ELR (cell line): ENCODE data around the gene ARHGEF10L.

Experiments
- DNase-seq: peaks from one replicate; pipeline ENCODE4 v3.0.0-alpha.2; 2015; ENCODE audit warnings: low read depth

The ARHGEF10L gene

DNA sequence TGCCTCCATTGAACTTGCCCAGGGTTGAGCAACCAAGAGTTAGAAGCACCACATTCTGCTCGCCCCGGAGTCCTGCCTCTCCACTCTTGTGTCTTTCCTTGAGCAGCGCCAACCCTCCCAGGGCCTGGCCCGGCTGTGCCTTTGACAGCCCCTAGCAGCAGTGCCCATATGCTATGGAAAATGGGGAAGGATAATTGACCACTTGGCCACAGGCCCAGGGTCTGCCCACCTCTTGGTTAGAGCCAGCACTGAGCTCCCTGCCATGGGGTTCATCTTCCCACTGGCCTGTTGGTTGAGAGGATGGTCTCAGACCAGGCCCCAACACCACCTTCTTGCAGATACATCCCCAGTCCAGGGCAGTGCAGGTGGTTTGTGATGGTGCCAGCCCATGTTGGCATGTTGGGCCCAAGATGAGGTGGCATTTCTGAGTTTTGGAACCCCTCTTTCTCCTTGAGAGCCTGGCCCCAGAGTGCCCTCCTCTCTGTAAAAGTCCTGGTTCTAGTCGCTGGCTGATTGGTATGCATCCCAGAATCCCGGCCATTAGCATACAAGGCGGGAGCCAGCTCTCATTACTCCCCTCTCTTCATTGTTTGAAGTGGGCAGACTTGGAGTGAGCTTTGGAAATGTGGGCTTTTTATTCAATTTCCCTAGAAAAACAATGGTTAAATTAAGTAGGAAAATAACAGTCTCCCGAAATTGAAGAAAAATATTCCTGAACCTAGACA, 7.6 kb downstream of the ARHGEF10L start:
- DNase-seq, result no peak

DNA sequence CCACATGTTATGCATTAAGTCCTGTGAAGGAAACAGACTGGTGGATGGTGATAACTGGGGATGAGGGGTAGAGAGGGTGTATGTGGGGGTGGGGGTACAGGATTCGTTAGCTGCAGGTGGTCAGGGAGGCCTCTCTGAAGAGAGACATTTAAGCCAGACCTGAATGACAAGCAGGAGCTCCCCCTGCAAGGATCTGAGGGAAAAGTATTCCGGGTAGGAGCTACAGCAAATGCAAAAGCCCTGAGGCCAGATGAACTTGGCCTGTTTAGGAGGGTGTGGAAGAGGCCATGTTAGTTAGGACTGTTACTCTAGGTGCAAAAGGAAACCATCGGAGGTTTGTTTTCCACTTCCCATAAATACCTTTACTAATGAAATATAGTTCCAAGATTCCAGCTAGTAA, 9.9 kb downstream of the ARHGEF10L start:
- DNase-seq, result no peak

DNA sequence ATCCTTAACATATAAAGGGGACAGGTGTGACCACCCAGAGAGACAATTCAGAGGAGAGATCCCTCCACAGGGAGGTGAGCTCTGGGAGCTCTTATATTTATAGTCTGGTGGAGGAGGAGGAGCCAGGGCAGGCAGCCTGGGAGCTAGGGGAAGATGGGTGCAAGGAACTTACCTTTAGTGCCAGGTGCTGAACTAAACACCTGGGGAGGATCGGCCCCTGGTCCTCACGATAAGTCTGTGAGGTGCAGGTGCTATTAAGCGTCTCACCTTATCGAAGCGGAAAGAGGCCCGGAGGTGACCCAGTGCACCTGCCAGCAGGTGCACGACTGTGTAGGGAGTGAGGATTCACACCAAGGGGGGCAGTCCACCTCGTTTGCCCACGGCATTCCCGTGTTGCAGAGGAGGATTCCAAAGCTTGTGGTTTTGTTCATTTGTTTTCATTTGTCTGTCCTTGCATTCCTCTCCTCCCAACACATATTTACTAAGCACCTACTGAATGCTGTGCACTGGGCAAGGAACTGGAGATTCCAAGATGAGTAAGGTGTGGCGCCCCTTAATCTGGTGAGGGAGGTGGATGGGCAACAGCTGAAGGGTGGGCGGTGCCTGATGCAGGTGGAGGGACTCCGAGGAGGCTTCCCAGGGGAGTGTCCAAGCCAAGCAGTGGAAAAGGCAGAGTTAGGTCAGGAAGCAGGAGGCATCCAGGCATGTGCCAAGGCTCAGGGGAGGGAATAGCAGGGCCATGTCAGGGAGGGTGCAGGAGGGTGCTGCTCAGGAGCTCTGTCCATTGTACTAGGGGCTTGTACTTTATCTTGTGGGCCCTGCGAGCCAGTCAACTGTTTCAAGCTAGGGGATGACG, 11.5 kb downstream of the ARHGEF10L start:
- DNase-seq, result peak; percentile 34

DNA sequence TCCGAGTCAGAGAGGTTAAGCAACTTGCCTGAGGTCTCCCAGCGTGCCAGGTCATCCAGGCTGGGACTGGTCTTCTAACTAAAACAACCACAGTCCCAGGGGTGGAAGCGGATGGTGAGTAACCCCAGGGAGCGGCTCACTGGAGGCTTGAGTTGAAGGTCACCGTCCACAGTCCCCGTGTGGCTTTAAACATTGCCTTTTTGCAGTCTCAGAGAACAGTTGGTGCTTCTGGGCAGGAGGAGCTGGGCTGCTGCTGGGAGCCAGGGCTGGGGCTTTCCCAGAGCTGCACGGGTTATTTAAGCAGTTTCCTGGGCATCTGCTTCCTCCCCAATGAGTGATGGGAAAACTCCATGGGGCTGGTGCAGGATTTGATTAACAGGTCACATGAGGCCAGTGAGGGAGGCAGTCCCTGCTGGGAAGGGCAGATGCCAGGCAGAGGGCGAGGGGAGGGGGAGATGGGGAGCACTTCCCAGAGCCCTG, 12.3 kb downstream of the ARHGEF10L start:
- peak; percentile 83 for DNase-seq

DNA sequence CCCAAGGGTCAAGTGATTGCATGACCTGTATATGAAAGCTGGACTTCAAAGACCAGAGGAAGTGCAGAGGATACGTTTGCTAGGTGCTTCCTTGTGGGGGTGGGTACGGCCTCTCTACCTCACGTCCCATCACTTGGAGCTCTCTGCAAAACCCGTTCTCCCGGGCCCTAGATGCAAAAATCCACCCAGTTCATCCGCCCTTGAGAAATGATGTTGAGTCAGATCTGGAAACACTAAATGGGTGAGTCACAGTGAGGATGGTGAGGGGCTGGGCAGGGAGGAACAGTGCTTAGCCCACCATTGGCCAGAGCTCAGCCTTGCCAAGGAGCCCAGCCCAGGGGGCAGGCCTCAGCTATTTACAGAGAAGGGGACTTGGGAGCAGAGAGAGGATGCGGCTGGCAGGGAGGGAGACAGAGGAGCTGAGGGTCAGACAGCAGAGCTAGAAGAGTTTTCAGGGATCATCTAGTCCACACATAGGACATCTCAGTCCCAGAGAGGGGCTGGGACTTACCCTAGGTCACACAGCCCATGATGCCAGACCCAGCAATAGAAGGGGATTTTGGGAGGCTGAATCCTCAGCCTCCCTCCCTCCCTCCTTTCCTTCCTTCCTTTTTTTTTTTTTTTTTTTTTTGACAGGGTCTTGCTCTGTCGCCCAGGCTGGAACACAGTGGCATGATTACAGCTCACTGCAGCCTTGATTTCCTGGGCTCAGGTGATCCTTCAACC, 14.6 kb downstream of the ARHGEF10L start:
- peak; percentile 90 for DNase-seq

DNA sequence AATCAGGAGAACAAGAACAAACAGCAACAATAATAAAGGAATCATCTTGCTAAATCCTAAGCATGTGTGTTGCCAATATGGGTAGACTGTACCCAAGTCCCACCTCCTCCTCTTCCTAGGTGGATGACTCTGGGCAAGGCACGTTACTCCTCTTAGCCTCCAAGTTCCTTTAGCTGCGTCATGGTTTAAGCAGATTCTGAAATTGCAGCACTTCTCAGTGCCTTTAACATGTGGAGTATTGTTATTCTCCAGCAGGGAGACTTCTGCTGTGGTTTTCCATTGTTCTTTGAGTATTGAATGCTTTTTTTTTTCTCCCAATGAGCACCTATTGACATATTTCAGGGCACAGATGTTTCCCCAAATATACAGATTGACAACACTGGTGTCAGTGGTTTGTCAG, 15.5 kb downstream of the ARHGEF10L start:
- no peak for DNase-seq

DNA sequence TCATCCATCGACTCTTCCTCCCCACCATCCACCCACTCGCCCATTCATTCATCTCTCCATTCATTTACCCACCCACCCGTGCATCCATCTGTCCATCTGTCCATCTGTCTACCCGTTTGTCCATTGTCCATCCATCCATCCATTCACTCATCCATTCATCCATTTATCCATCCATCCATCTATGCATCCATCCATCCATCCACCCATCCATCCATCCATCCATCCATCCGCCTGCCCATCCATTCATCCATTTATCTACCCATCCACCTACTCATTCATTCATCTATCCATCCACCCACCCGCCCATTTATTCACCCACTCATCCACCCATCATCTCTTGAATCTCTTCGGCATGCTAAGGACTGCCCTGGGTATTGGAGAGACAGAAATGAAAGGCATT, 18.5 kb downstream of the ARHGEF10L start:
- DNase-seq, result no peak

DNA sequence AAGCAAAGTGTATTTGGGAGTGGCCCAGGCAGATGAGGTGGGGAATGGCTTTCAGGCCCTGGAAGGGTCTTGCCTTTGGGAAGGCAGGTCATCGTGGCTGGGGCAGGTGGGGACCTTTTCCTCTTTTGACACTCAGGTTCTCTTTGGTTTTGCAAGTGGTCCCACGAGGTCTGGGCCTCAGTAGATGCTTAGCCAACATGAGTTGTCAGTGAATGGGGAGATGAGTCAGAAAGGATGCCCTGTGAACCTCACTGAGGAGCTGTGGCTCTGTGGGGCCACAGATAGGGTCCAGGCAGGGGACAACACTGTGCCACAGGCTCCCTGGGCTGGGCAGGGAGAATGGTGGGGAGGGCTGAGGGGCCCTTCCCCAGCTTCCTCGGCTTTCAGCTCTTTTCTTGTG, 19.0 kb downstream of the ARHGEF10L start:
- DNase-seq, result peak; percentile 38

DNA sequence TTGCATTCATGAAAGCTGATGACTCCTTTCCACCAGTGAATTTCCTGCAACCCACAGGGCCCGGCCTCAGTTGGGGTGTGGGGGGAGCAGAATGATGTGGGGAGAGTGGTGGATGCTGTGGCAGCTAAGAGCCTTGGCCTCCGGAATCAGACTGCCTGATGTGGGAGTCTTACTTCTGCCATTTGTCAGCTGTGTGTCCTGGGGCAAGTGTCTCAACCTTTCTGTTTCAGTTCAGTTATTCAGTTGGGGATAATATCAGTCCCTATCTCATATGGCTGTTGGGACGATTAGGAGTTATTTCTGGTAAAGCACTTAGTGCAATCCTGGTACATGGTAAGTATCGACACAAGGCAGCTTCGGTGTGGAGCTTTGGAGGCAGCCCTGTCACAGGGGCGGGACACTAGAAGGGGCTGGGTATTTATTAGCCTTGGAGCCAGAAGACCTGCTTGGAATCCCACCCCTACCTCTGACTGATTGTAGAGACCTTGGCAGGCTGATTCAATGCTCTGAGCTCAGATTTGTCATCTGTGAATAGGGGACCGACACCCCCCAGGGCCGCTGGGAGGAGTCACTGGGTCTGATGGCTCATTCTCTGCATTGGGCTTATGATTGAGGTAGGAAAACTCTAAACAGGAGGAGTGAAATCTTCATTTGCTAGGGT, 19.6 kb downstream of the ARHGEF10L start:
- DNase-seq, result peak; percentile 41

DNA sequence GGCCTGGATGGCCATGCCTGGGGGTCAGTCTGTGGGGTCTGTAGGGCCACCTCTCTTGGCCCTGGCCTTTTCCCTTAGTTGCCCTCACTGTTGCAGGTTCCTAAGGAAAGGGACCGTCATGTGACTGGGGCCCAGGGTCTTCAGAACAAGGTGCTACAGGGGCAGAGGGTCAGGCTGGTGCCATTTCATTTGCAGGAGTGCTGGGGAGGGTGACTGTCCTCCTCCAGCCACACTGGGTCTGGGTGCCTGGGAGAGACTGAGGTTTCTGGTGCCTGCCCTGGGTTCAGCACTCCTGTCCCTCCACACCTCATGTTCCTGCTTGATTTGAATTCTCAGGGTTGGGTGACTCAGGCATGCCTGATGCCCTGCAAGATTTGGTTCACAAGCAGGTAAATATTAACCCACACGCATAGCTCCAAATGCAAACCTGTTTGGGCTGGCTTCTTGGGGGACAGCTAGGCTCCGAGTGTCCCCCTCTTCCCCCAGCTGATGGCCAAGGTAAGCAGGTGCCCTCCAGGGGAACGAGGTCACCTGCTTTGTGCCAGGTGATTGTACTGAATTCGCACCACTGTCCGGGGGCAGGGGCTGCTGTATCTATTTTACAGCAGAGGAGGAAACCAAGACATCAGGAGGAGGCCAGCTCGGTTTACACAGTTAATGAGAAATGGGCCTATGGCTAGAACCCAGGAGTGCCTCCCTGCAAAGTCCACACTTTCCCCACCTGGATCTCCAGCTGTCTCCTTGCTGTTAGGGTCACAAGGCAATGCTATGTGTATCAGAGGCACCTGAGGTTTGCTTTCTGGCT, 20.3 kb downstream of the ARHGEF10L start:
- DNase-seq, result no peak

DNA sequence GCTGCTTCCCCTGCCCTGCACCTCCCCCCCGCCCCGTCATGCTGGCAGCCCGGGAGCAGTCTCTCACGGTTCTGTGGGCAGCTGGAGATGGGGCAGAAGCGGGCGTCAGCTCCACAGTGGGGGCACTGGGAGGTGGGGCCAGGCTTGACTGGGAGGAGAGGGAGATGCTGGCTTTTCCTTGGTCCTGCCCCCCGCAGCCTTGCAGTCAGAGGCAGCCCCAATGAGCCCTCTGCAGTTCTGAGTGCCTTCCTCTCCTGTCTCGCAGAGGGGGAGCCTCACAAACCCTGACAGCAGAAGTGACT, 21.7 kb downstream of the ARHGEF10L start:
- no peak for DNase-seq

DNA sequence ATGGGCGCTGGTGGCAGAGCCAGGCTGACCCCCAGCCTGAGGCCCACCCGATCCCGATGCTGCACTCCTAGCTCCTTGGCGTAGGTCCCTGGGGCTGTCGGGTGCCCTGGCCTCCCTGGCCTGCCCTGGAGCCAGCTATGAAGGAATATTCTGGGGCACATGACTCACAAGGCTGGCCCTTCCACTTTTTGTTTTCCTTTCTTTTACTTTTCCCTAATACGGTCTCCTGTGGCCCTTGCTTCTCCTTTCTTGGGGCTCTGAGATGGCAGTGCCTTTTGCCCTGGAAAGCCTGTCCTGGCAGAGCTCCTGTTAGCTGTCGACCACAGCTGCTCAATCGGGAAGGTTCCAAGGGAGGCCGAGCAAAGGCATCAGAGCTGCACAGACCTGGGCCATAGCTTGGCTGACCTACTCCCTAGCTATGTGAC, 22.1 kb downstream of the ARHGEF10L start:
- no peak for DNase-seq

DNA sequence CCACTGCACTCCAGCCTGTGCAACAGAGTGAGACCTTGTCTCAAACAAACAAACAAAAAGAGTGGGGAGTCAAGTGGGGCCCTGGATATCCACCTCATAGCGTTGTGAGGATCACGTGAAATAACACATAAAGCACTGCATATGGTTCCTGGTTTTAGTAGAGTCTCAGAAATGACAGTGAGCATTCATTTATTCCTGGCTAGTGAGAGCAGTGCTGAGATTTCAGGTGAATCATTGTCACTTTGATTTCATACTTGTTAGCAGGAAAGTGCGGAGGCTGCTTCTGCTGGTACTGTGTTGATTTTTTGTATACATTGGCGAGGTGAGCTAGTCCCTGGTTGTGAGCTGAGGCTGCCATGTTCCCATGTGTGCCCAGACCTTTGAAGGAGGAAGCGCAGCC, 22.9 kb downstream of the ARHGEF10L start:
- no peak for DNase-seq

DNA sequence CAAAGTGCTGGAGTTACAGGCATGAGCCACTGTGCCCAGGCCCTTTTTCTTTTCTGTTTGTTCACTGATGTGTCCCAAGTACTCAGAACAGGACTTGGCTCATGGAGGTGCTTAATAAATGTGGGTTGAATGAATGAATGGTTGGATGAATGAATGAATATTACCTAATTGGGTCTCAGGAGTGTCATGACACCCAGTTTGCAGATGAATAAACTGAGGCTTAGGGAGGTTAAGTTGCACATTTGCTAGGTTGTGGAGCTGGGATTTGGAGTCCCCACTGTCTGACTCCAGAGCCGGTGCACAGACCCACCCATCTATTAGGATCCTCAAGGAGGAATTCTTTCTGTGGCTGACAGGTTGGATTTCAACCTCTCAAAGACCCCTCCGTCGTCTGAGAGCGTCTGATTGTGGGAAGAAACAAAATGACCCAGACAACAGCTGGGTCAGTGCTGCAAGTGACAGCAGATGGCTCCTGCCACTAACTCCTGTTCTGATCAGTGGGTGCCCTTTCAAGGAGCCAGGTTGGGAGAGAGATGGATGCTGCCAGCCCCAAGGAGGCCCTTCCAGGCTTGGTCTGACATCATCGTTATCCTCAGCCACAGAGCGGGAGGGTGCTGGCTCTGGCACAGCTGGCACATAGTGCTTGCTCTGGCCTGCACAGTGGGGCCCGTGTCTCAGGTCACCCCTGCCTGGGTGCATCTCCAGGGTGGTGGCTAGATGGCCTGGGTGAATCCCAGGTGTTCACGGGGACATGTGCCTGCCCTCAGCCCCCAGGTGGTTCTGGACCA, 24.2 kb downstream of the ARHGEF10L start:
- DNase-seq, result no peak

DNA sequence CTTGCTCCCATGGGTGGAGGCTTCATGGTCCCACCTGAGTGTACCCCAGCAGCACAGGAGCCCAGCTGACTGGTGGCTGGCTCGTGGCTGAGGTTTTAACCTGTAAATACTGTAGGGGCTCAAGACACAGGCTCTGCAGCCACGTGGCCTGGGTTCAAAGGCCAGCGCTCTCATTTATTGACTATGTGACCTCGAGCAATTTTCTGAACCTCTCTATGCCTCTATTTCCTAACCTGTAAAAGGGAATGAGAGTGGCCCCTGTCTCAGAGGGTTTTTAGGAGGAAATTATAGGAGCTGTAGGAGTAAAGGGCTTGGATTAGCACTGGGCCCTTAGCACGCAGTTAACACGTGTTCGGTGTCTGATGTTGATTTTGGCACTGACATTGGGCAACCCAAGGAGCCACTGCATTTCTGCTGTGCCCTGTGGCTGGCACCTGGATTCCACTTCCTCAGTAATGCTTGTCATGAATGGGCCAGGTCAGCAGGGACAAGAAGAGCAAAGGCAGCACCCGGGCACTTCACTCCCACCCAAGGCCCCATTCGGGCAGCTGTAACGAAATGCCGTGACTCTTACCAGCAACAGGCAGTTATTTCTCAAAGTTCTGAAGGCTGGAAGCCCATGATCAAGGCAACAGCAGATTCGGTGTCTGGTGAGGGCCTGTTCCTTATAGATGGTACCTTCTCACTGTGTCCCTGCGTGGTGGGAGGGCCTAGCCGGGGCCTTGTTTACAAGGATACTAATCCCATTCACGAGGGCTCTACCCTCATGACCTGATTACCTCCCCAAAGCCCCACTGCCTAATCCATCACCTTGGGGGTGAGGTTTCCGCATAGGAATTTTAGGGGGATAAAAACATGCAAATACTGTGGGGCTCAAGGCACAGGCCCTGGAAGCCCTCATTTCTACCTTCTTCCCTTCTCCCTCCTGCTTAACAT, 25.2 kb downstream of the ARHGEF10L start:
- no peak for DNase-seq

DNA sequence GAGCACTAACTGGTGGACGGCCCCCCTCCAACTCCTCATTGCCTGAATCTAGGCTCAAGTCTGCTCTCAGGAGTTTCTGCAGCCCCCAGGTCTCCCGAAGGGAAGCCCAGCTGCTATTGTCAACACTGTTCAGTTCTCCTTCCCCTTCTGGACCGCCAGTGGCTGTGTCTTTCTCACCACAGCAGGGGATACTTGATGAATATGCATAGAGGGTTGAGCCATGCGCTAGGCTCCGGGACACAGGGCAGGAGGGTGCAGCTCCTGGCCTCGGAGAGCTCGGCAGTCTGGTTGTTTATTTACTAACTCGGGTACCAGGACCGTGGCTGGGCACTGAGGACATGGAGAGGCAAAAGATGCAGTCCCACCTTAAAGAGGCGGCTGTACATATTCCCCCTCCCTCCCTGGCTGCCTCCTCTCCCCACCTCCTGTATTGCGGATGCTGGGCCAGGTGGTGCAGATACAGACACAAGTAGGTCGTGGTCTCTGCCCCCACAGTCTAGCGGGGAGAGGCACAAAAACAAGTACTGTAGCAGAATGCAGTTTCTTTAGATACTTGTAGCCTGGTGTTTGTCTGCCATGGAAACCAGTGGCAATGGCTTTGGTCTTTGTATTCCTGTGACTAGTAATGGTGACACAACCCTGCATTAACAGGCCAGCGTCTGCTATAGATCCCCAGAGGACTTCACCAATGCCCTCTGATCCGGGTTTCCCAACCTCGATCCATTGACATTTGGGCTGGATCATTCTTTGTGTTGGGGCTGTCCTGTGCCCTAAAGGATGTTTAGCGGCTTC, 26.2 kb downstream of the ARHGEF10L start:
- no peak for DNase-seq

DNA sequence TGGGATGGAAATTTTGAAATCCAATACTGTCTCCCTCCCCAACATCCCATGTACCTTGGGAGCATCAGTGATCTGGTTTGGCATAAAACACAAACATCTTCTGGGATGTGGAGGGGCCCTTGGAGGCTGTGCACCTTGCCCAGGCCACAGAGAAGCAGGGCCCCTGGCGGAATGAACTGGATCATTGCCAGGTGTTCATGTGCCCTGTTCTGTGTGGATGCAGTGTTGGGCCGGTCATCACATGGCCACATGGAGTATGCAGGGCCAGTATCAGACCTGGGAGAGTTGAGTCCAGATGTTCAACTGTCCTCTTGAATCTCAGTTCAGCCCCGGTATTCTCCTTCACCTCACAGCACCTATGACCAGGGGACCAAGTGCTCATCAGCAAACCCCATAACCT, 26.9 kb downstream of the ARHGEF10L start:
- no peak for DNase-seq

DNA sequence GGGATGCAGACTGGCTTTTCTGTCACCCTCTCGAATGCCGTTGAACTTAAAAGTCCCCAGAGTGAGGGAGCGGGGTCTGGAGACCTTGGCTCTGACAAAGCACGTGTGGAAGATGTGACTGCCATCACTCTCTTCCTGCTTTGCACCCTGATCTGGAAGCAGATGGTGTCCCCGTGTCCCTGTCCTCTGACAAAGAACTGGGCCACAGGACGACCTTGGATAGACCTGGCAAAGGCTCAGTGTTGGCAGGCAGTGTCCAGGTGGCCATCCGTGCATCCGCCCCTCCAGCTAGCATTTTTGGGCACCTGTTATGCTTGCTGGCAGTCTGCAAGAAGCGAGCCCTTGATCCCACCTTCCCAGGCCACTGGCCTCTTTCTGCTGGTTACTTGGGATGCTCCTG, 27.4 kb downstream of the ARHGEF10L start:
- DNase-seq, result no peak

DNA sequence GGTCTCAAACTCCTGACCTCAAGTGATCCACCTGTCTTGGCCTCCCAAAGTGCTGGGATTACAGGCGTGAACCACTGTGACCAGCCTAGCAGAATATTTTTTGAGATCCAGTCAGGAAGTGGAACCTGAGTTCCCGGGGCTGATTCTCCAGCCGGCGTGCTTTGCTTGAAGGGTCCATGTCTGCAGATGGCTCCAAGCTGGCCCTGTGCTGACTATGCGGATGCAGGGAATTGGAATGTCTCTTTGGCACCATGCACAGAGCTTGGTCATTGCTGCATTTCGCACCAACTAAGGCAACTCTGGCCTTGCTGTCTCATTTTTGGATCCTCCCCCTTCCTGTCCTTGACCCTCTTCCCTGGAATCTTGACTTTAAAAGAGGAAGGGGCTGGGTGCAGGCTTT, 28.1 kb downstream of the ARHGEF10L start:
- DNase-seq, result no peak
